HEK293 (cell line): ENCODE measurements around the gene FADS2.

Experiments
- CTCF ChIA-PET: fragments of 350-600 bp; formaldehyde crosslinking; extraction: SDS; loops from one replicate; lab custom pipeline; 2021; ENCODE audit warnings: antibody characterized with exemption; lab: Yijun Ruan, JAX
- POLR2A ChIA-PET: fragments of 300-600 bp; formaldehyde crosslinking; extraction: SDS; loops from one replicate; lab custom pipeline; 2020; ENCODE audit warnings: antibody characterized with exemption, inconsistent platforms; lab: Yijun Ruan, JAX
- H3K27ac ChIP-seq: fragments of 200-500 bp; sonication (Bioruptor generic); 2 replicates; pipeline ENCODE4 v1.5.1; 2014; ENCODE audit warnings: low read depth, low read length, control low read depth, inconsistent platforms; ENCODE audit errors: extremely low read depth
- H3K36me3 ChIP-seq, 2 experiments: fragments of 200-500 bp in 1 of 2; sonication (Bioruptor generic) in 1 of 2; 1 replicate in 1 of 2; 2 replicates in 1 of 2; pipeline ENCODE4 v1.5.1; 2014 to 2017; ENCODE audit warnings: inconsistent platforms in 2 of 2, low read length in 2 of 2; ENCODE audit not compliant: control insufficient read depth in 2 of 2, insufficient read depth in 1 of 2
- H3K4me1 ChIP-seq: fragments of 200-500 bp; sonication (Bioruptor generic); 2 replicates; pipeline ENCODE4 v1.5.1; 2014; ENCODE audit warnings: mild to moderate bottlenecking, low read length, inconsistent platforms; ENCODE audit not compliant: control insufficient read depth, insufficient read depth
- H3K4me3 ChIP-seq: 2 replicates; pipeline ENCODE4 v1.5.1; 2011; ENCODE audit warnings: low read depth, mild to moderate bottlenecking, control low read depth, low read length, moderate library complexity
- H3K9me3 ChIP-seq: fragments of 200-500 bp; sonication (Bioruptor generic); 2 replicates; pipeline ENCODE4 v1.5.1; 2014; ENCODE audit warnings: low read depth, low read length, inconsistent platforms; ENCODE audit not compliant: control insufficient read depth, insufficient read depth
- BCL11B ChIP-seq: fragments of 450-650 bp; formaldehyde crosslinking; IDR thresholded peaks from 2 replicates; pipeline ENCODE4 v1.5.1; 2016; ENCODE audit warnings: low read depth, missing biosample characterization, missing genetic modification characterization
- HIC1 ChIP-seq: fragments of 450-650 bp; formaldehyde crosslinking; IDR thresholded peaks from 2 replicates; pipeline ENCODE4 v1.5.1; 2016; ENCODE audit warnings: missing biosample characterization, missing genetic modification characterization
- SCRT1 ChIP-seq: fragments of 450-650 bp; formaldehyde crosslinking; IDR thresholded peaks from 2 replicates; pipeline ENCODE4 v1.5.1; 2016; ENCODE audit warnings: missing biosample characterization, missing genetic modification characterization, borderline replicate concordance
- SETDB1 ChIP-seq: IDR thresholded peaks from one replicate; pipeline ENCODE4 v1.6.1; 2017; ENCODE audit warnings: mild to moderate bottlenecking, low read length, moderate library complexity, mixed read lengths; ENCODE audit not compliant: insufficient read length
- TSHZ1 ChIP-seq: fragments of 450-650 bp; formaldehyde crosslinking; IDR thresholded peaks from 2 replicates; pipeline ENCODE4 v1.5.1; 2016; ENCODE audit warnings: missing biosample characterization, missing genetic modification characterization, borderline replicate concordance
- YY1 ChIP-seq: fragments of 450-650 bp; formaldehyde crosslinking; IDR thresholded peaks from 2 replicates; pipeline ENCODE4 v1.5.1; 2018; ENCODE audit warnings: missing biosample characterization, missing genetic modification characterization
- ZBTB20 ChIP-seq: fragments of 450-650 bp; formaldehyde crosslinking; IDR thresholded peaks from 2 replicates; pipeline ENCODE4 v1.5.1; 2016; ENCODE audit warnings: missing biosample characterization, missing genetic modification characterization
- ZIC2 ChIP-seq: fragments of 450-650 bp; formaldehyde crosslinking; IDR thresholded peaks from 2 replicates; pipeline ENCODE4 v1.5.1; 2016; ENCODE audit warnings: missing biosample characterization, missing genetic modification characterization
- ZNF121 ChIP-seq: fragments of 450-650 bp; formaldehyde crosslinking; IDR thresholded peaks from 2 replicates; pipeline ENCODE4 v1.5.1; 2016; ENCODE audit warnings: missing biosample characterization, missing genetic modification characterization
- ZNF202 ChIP-seq: fragments of 450-650 bp; formaldehyde crosslinking; IDR thresholded peaks from 2 replicates; pipeline ENCODE4 v1.5.1; 2016; ENCODE audit warnings: missing biosample characterization, missing genetic modification characterization, borderline replicate concordance
- ZNF335 ChIP-seq: fragments of 450-650 bp; formaldehyde crosslinking; conservative IDR thresholded peaks from 2 replicates; pipeline ENCODE4 v1.5.1; 2016; ENCODE audit warnings: missing biosample characterization, missing genetic modification characterization
- ZNF426 ChIP-seq: fragments of 450-650 bp; formaldehyde crosslinking; IDR thresholded peaks from 2 replicates; pipeline ENCODE4 v1.5.1; 2017; ENCODE audit warnings: missing biosample characterization, missing genetic modification characterization, mild to moderate bottlenecking, inconsistent platforms, moderate library complexity
- ZNF501 ChIP-seq: fragments of 450-650 bp; formaldehyde crosslinking; IDR thresholded peaks from 2 replicates; pipeline ENCODE4 v1.5.1; 2016; ENCODE audit warnings: missing biosample characterization, missing genetic modification characterization
- ZNF660 ChIP-seq: fragments of 450-650 bp; IDR thresholded peaks from 2 replicates; pipeline ENCODE4 v1.5.1; 2018; ENCODE audit warnings: missing biosample characterization, mild to moderate bottlenecking, missing genetic modification characterization
- TF ChIP-seq, protein P1 (sequence below): fragments of 450-650 bp; formaldehyde crosslinking; IDR thresholded peaks from 2 replicates; pipeline ENCODE4 v1.5.1; 2016; ENCODE audit warnings: missing biosample characterization, missing genetic modification characterization

Gene FADS2

GRCh38 chr11:61892085-61892370 lies 63.9 kb downstream of the FADS2 start:
- Histone ChIP-seq H3K4me3 (peak overlapping the region; percentile 40), H3K4me1 (peaks cover 3% of the 10 kb centered on the region), H3K36me3 (no peaks in the 10 kb centered on the region), H3K27ac (no peak overlapping the region), H3K9me3 (no peaks in the 10 kb centered on the region)
- ChIA-PET POLR2A (interaction anchor here (0.6 to 1.2 kb wide), 2 partner anchors 12 to 58 kb away, joined by 3 to 7 read pairs; no protein-coding TSS in a partner anchor), CTCF (interaction anchor here (0.5 to 16.2 kb wide), 8 partner anchors 11 to 216 kb away, joined by 3 to 329 read pairs (median 4); partner anchors contain the start of gene BEST1)
- TF ChIP-seq BCL11B (tag by site-specific recombination) (no peak), ZNF202 (tag by site-specific recombination) (no peak), ZNF335 (tag by site-specific recombination) (peak; percentile 28; the same call in 1 of the 2 replicates), ZNF660 (tag by site-specific recombination) (no peak), SETDB1 (no peak), ZNF501 (no peak), ZNF121 (tag by site-specific recombination) (peak; percentile 59; the same call in 1 of the 2 replicates), ZIC2 (tag by site-specific recombination) (peak; percentile 8; the same call in 1 of the 2 replicates), ZBTB20 (tag by site-specific recombination) (0 out of 2 replicates have a peak, but pooled peaks have one; percentile 15), HIC1 (tag by site-specific recombination) (peak; percentile 38; the same call in 1 of the 2 replicates), SCRT1 (no peak), YY1 (no peak), TSHZ1 (tag by site-specific recombination) (no peak)
- TF ChIP-seq, protein P1, sequence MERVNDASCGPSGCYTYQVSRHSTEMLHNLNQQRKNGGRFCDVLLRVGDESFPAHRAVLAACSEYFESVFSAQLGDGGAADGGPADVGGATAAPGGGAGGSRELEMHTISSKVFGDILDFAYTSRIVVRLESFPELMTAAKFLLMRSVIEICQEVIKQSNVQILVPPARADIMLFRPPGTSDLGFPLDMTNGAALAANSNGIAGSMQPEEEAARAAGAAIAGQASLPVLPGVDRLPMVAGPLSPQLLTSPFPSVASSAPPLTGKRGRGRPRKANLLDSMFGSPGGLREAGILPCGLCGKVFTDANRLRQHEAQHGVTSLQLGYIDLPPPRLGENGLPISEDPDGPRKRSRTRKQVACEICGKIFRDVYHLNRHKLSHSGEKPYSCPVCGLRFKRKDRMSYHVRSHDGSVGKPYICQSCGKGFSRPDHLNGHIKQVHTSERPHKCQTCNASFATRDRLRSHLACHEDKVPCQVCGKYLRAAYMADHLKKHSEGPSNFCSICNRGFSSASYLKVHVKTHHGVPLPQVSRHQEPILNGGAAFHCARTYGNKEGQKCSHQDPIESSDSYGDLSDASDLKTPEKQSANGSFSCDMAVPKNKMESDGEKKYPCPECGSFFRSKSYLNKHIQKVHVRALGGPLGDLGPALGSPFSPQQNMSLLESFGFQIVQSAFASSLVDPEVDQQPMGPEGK (tag by site-specific recombination): peak; percentile 13

DNA sequence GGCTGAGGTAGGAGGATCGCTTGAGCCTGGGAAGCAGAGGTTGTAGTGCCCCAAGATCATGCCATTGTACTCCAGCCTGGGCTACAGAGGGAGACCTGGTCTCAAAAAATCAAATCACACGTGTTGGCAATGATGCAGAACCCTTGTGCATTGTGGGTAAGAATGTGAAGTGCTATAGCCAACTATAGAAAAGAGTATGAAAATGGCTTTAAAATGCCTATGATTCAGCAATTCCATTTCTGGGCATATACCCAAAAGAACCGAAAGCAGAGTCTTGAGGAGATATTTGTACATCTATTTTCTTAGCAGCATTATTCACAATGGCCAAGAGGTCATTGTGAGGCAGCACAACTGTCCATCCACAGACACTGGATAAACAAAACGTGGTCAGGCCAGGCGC lies 65.9 kb downstream of the FADS2 start:
- Histone ChIP-seq H3K4me3 (no peak overlapping the region), H3K27ac (no peak overlapping the region), H3K9me3 (no peaks in the 10 kb centered on the region)
- CTCF ChIA-PET: interaction anchor here (4.0 to 16.2 kb wide), 2 partner anchors 53 to 188 kb away, joined by 18 to 329 read pairs; partner anchors contain the start of gene BEST1
- TF ChIP-seq ZNF426: no peak
- TF ChIP-seq, all 188 proteins: peak for 0
- H3K4me1 ChIP-seq: peaks cover 3% of the 10 kb centered on the region
- H3K36me3 ChIP-seq: no peaks in the 10 kb centered on the region
- POLR2A ChIA-PET: no interaction called here
